MM.1S (cell line): ENCODE data around the gene TSSK6.

Experiments used
- DNase-seq: peaks from one replicate; pipeline ENCODE4 v3.0.0-alpha.2; 2015
- H2AFZ ChIP-seq: fragments of 300-600 bp; sonication (generic); 2 replicates; pipeline ENCODE4 v1.6.0; 2016; ENCODE audit warnings: antibody characterized with exemption, low read length
- H3F3A ChIP-seq: fragments of 300-600 bp; sonication (generic); 2 replicates; pipeline ENCODE4 v1.6.1; 2016; ENCODE audit warnings: mild to moderate bottlenecking, antibody characterized with exemption, low read length, moderate library complexity, mixed read lengths; ENCODE audit not compliant: insufficient read depth
- H3K27ac ChIP-seq: fragments of 300-600 bp; sonication (generic); 2 replicates; pipeline ENCODE4 v1.5.1; 2016; ENCODE audit warnings: mild to moderate bottlenecking, low read length
- H3K27me3 ChIP-seq: fragments of 300-600 bp; sonication (generic); replicated peaks from 2 replicates; pipeline ENCODE4 v1.6.0; 2016; ENCODE audit warnings: low read length; ENCODE audit not compliant: insufficient read depth
- H3K36me3 ChIP-seq: fragments of 300-600 bp; sonication (generic); replicated peaks from 2 replicates; pipeline ENCODE4 v1.6.1; 2016; ENCODE audit warnings: mild to moderate bottlenecking, low read length, mixed read lengths; ENCODE audit not compliant: insufficient read depth
- H3K4me1 ChIP-seq: fragments of 300-600 bp; sonication (generic); 2 replicates; pipeline ENCODE4 v1.6.1; 2016; ENCODE audit warnings: low read length, mixed read lengths
- H3K4me2 ChIP-seq: fragments of 300-600 bp; sonication (generic); 2 replicates; pipeline ENCODE4 v1.6.0; 2016; ENCODE audit warnings: low read depth, low read length
- H3K4me3 ChIP-seq: fragments of 300-600 bp; sonication (generic); 2 replicates; pipeline ENCODE4 v1.5.1; 2016; ENCODE audit warnings: low read length, mixed read lengths
- H3K79me2 ChIP-seq: fragments of 300-600 bp; sonication (generic); 2 replicates; pipeline ENCODE4 v1.6.1; 2016; ENCODE audit warnings: mixed run types, low read length, mixed read lengths
- H3K9ac ChIP-seq: fragments of 300-600 bp; sonication (generic); 2 replicates; pipeline ENCODE4 v1.6.1; 2016; ENCODE audit warnings: low read length, mixed read lengths
- H3K9me2 ChIP-seq: fragments of 300-600 bp; sonication (generic); replicated peaks from 2 replicates; pipeline ENCODE4 v1.6.1; 2016; ENCODE audit warnings: mild to moderate bottlenecking, low read length, mixed read lengths; ENCODE audit not compliant: insufficient read depth
- H3K9me3 ChIP-seq: fragments of 300-600 bp; sonication (generic); replicated peaks from 2 replicates; pipeline ENCODE4 v1.6.1; 2016; ENCODE audit warnings: mild to moderate bottlenecking, low read length, mixed read lengths; ENCODE audit not compliant: insufficient read depth
- H4K20me1 ChIP-seq: fragments of 300-600 bp; sonication (generic); 2 replicates; pipeline ENCODE4 v1.6.1; 2016; ENCODE audit warnings: mild to moderate bottlenecking, low read length, moderate library complexity, mixed read lengths; ENCODE audit not compliant: insufficient read depth
- EZH2 ChIP-seq: fragments of 300-600 bp; sonication (generic); optimal IDR thresholded peaks from 2 replicates; pipeline ENCODE3; 2017; ENCODE audit warnings: low read depth, mild to moderate bottlenecking, antibody characterized with exemption, low read length, mixed read lengths
- EZH2phosphoT487 ChIP-seq: fragments of 300-600 bp; sonication (generic); IDR thresholded peaks from 2 replicates; pipeline ENCODE4 v1.6.1; 2018; ENCODE audit warnings: antibody characterized with exemption, low read length
- TF ChIP-seq, protein P1 (sequence below): fragments of 300-600 bp; sonication (generic); IDR thresholded peaks from 2 replicates; pipeline ENCODE4 v1.5.1; 2016; ENCODE audit warnings: antibody characterized with exemption, low read length, mixed read lengths

TSSK6 gene

GRCh38 chr19:19534556-19535265, 19.4 kb upstream of the TSSK6 start:
- no peaks in the 10 kb centered on the region for H3K79me2 ChIP-seq
- no peaks in the 10 kb centered on the region for H3K4me1 ChIP-seq
- no peaks in the 10 kb centered on the region for H3K36me3 ChIP-seq
- H3K9me2 ChIP-seq = no peaks in the 10 kb centered on the region
- H3K27me3 ChIP-seq = no peaks in the 10 kb centered on the region; the same call in 1 of the 2 replicates
- H3K9me3 ChIP-seq = no peaks in the 10 kb centered on the region
- no peak for DNase-seq
- no peaks in the 10 kb centered on the region for H3F3A ChIP-seq
- H3K4me2 ChIP-seq = no peak overlapping the region
- no peak overlapping the region for H3K9ac ChIP-seq
- H2AFZ ChIP-seq = no peak overlapping the region
- TF ChIP-seq EZH2phosphoT487 (no peak), EZH2 (no peak)
- TF ChIP-seq, protein P1, sequence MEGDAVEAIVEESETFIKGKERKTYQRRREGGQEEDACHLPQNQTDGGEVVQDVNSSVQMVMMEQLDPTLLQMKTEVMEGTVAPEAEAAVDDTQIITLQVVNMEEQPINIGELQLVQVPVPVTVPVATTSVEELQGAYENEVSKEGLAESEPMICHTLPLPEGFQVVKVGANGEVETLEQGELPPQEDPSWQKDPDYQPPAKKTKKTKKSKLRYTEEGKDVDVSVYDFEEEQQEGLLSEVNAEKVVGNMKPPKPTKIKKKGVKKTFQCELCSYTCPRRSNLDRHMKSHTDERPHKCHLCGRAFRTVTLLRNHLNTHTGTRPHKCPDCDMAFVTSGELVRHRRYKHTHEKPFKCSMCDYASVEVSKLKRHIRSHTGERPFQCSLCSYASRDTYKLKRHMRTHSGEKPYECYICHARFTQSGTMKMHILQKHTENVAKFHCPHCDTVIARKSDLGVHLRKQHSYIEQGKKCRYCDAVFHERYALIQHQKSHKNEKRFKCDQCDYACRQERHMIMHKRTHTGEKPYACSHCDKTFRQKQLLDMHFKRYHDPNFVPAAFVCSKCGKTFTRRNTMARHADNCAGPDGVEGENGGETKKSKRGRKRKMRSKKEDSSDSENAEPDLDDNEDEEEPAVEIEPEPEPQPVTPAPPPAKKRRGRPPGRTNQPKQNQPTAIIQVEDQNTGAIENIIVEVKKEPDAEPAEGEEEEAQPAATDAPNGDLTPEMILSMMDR = no peak
- H4K20me1 ChIP-seq = no peaks in the 10 kb centered on the region
- H3K4me3 ChIP-seq = no peak overlapping the region
- no peak overlapping the region for H3K27ac ChIP-seq

DNA sequence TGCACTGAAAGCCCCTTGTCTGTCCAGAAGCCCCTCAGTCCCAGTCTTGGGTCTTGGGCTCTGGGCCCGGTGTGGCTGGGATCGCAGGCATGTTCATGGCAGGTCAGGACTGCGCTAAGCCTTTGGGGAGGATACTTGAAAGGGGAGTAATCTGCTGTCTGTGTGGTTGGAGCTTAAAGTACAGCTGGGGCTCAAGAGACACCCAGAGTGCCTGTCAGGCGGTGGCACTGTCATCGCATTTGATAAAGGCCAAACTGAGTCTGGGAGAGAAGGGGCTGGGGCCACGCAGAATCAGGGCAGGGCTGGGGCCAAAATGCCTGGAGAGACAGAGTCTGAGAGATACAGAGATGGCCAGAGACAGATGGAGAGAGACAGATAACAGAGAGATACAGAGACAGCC, 18.5 kb upstream of the TSSK6 start:
- H3K27ac ChIP-seq = no peak overlapping the region
- DNase-seq = no peak
- H3K9ac ChIP-seq = no peak overlapping the region
- H3K4me2 ChIP-seq = no peak overlapping the region
- H3K4me3 ChIP-seq = no peak overlapping the region
- H3K4me1 ChIP-seq = no peaks in the 10 kb centered on the region
- H4K20me1 ChIP-seq = no peaks in the 10 kb centered on the region
- no peaks in the 10 kb centered on the region for H3F3A ChIP-seq
- no peaks in the 10 kb centered on the region for H3K9me3 ChIP-seq
- H2AFZ ChIP-seq = no peak overlapping the region
- no peaks in the 10 kb centered on the region; the same call in 1 of the 2 replicates for H3K27me3 ChIP-seq
- TF ChIP-seq EZH2 (no peak), EZH2phosphoT487 (no peak)
- TF ChIP-seq, protein P1 = no peak
- no peaks in the 10 kb centered on the region for H3K79me2 ChIP-seq
- H3K36me3 ChIP-seq = no peaks in the 10 kb centered on the region
- no peaks in the 10 kb centered on the region for H3K9me2 ChIP-seq

- Histone ChIP-seq H3K4me2 (peak overlapping the region; percentile 26; the same call in 1 of the 2 replicates), H3K4me1 (no peaks in the 10 kb centered on the region), H3F3A (no peaks in the 10 kb centered on the region), H3K9me2 (no peaks in the 10 kb centered on the region), H3K27me3 (no peaks in the 10 kb centered on the region), H3K36me3 (no peaks in the 10 kb centered on the region), H3K27ac (no peak overlapping the region), H2AFZ (no peak overlapping the region), H3K4me3 (no peak overlapping the region), H3K79me2 (no peaks in the 10 kb centered on the region), H3K9me3 (no peaks in the 10 kb centered on the region), H4K20me1 (no peaks in the 10 kb centered on the region), H3K9ac (no peak overlapping the region)
- TF ChIP-seq, protein P1 = no peak
- TF ChIP-seq EZH2phosphoT487 = no peak
- TF ChIP-seq EZH2 = no peak
- DNase-seq = no peak
Measured at GRCh38 chr19:19532806-19533701, 17.7 kb upstream of the TSSK6 start.
